Superior temporal gyrus (tissue), 1 donor: ENCODE results near the gene DENND10.
"Not testable (repeated sequence)": the region's sequence is repeated elsewhere in the genome, so short reads cannot be mapped to it uniquely, and the experiment has no call there.

ENCODE experiments used
- DNase-seq: peaks from one replicate; pipeline ENCODE4 v3.0.0-alpha.2; 2016; ENCODE audit errors: extremely low spot score

Gene DENND10

DNA sequence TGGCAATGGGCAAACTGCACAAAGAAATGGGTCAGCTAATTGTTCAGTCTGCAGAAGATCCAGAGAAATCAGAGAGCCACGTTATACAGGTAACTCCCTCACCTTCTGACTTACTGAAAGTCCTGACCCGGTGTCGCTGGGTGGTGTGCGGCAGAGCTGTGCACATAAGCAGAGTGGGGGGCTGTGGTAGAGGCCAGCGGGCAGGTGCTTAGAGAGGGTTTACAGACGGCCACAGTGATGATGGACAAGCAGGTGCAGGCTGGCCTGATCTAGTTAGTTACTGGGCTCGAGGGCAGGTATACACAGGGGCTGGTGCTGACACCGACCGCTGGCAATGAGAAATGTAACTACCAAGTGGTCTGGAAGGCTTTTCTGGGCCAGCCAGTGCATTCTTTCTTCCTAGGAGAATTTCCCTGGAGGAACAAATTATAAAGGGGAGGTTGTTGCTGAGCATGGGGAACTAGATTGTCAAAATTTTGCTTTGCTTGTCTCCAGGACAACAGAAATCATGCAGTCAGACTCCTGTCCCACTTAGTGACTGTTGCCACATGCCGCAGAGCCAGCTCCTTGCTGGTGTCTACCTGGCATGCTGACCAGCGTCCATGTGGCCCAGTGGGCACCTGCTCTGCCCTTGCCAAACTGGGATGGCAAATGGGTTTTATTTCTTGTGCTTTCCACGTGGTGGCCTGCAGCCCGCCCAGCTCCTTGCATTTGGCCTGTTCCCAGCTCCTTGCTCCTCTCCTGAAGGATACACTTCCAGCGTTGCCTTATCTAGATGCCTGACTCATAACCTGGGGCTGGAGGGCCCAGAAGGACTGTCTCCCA is 28.8 kb downstream of the DENND10 start:
- peak; percentile 50 for DNase-seq

DNA sequence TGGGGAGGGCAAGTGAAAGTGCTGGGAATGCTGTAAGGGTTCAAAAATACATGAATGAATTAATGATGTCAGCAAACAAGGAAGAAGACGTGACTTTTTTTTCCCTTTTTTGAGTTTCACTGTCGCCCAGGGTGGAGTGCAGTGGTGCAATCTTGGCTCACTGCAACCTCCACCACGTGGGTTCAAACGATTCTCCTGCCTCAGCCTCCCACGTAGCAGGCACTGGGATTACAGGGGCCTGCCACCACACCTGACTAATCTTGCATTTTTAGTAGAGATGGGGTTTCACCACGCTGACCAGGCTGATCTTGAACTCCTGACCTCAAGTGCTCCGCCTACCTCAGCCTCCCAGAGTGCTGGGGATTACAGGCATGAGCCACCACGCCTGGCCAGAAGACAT is 30.0 kb downstream of the DENND10 start:
- DNase-seq: no peak

- no peak for DNase-seq
Observed at GRCh38 chr10:119135513-119135881, 31.6 kb downstream of the DENND10 start.

DNA sequence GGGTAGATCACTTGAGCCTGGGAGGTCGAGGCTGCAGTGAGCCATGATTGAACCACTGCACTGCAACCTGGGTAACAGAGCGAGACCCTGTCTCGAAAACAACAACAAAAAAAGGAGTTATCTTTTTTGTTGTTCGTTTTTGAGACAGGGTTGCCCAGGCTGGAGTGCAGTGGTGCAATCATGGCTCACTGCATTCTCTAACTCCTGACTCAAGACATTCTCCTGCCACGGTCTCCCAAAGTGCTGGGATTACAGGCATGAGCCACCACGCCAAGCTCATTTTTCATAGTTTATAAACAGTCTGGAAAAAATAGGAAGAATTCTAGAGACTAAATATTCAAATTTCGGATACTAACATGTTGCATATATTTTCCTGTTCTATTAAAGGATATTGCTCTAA is 32.2 kb downstream of the DENND10 start:
- peak; percentile 24 for DNase-seq

GRCh38 chr10:119137878-119138277 is 34.0 kb downstream of the DENND10 start:
- not testable (repeated sequence) for DNase-seq

GRCh38 chr10:119138346-119139306 is 34.7 kb downstream of the DENND10 start:
- no peak for DNase-seq

- DNase-seq: no peak
Observed at GRCh38 chr10:119139464-119140067, 35.7 kb downstream of the DENND10 start.

- no peak for DNase-seq
Observed at GRCh38 chr10:119140603-119141245, 36.8 kb downstream of the DENND10 start.

- no peak for DNase-seq
Observed at GRCh38 chr10:119143657-119144056, 39.7 kb downstream of the DENND10 start.

DNA sequence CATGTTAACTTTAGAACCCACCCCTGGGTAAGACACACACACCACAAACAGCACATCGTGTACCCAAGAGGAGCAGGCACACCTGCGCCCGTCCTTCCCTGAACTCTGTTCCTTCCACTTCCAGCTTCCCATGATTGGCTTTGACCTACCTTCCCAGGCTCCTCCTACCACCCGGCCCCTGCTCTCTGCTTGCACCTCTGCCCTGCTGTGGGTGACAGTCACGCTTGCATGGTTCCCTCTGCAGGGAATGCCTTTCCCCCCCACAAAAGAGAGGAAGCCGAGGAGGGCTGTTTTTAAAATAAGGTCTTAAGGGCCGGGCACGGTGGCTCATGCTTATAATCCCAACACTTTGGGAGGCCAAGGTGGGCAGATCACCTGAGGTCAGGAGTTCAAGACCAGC is 45.2 kb downstream of the DENND10 start:
- DNase-seq: no peak

DNA sequence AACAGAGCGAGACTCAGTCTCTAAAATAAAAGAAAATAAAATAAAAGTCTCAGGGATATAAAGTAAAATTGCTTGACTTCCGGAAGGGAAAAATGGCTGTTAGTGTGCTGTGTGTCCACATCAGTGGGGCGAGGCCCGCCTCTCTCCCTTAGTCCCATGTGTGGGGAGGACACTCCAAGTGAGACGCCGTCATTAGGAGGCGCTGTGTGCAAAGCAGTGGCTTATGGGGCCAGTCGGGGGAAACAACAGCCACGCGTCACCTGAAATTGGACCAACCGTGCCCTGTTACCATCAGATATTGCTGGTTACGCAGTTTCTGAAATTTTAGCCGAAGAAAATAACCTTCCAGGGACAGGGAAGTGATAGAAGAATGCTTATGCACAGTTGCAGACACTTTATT is 45.8 kb downstream of the DENND10 start:
- no peak for DNase-seq

GRCh38 chr10:119151601-119152000 is 47.7 kb downstream of the DENND10 start:
- DNase-seq: not testable (repeated sequence)

- DNase-seq: no peak
Observed at GRCh38 chr10:119153041-119153440, 49.1 kb downstream of the DENND10 start.

DNA sequence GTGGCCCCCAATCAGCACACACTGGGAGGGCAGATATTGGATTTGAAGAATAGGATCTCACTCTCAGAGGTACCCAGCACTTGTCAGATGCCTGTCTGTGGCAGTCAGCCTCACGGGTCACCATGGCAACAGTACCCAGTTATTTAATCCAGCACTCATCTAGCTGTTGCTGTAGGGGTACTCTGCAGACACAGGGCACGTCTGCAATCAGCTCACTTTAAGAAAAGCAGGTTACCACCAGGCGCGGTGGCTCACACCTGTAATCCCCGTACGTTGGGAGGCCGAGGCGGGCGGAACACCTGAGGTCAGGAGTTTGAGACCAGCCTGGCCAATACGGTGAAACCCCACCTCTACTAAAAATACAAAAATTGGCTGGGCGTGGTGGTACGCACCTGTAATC is 49.7 kb downstream of the DENND10 start:
- DNase-seq: no peak

DNA sequence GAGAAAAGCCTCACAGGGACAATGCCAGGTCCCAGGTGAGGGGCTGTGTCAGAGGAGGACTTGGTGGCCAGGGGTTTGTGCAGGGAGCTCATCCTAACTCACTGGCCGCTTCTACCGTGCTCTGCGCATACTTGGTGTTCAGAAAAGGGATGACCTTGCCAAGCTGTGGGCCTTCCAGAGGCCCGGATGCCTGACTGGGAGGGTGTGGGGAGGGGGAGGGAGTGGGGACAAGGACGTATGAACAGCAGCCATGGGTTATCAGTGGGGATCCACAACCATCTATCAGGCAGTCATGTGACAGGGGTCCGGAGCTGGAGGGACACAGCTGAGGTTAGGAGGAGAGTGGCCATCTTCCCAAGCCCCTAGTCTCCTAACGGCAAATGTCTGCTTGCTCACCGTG is 55.4 kb downstream of the DENND10 start:
- no peak for DNase-seq

DNA sequence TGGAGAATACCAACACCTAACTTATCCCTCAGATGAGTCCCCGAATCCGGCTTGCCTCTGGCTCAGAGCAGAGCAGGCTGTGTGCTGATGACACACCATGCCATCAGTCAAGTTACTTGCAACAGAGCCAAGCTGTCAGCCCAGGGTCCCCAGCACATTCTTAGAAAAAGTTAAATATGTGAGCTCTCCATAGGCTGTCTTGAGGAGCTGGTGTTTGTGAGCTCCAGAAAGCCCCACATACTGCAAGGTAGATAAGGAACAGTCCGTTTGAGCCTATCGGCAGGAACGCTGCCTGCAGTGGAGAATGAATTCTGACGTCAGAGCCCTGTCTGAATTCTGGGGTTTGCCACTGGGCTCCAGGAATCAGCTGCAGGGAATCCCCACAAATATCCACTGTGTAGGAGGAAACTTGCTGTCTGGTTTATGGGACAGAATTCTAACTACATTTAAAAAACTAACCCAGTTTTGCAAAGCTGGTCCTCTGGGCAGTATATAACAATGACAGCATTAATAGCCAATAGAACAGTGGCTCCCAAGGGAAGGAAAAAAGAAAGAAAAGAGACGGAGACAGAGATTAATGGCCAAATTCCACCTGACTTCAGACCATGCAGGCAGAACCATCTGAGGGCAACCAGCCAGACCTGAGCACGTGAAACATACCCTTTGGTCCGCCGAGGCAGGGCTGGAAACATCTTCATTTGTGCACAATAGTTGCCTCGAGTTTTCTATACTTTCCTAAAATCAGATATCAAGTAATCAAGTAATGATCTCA is 58.0 kb downstream of the DENND10 start:
- peak; percentile 56 for DNase-seq

- DNase-seq: no peak
Observed at GRCh38 chr10:119162452-119163092, 58.7 kb downstream of the DENND10 start.

DNA sequence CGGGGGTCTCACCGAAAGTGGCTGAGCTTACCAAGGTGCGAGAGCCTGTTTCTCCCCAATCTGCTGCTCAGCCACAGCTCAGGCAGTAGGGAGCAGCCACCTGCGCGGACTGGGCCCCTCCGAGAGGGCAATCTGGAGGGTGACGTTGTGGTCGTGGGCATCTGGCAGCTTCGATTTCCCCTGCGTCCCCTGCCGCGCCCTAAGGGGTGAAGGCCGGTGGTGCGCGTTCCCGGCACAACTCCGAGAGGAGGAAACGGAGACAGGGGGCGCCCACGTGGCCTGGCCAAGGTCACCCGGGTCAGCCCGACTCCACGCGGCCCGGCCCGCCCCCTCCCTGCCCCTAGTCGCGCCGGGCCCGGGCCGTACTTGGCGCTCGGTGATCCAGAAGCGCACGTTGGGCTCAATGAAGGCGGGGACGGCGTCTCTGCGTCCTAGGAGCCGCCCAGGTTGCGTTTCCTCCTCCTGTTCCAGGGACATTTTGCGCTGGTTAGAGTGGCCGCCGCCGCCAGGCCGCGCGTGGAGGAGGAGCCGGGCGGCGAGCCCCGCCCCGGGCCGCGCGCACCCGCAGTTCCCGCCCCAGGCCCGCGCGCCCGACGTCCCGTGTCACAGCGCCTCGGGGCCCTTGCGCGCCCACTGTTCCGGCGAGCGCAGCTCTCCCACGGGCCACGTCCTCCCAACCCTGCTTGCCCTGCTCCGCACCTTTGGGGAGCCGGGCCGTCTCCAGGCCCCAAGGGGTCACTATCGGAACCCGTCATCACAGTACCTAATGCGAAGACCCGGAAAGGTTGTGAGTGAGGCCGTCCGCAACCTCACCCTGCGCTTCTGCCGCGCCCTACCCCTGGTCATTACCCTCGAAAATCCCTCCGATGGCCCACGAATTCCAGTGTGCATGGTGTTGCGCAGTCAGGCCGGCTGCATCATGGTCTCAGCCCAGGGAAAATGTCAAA is 61.5 kb downstream of the DENND10 start, which contains the start of gene SFXN4:
SFXN4 (minus strand) TSS at position 544 of the 947 bp plus-strand sequence; CDS start at position 477, 67 bp downstream.
- DNase-seq: peak; percentile 84

DNA sequence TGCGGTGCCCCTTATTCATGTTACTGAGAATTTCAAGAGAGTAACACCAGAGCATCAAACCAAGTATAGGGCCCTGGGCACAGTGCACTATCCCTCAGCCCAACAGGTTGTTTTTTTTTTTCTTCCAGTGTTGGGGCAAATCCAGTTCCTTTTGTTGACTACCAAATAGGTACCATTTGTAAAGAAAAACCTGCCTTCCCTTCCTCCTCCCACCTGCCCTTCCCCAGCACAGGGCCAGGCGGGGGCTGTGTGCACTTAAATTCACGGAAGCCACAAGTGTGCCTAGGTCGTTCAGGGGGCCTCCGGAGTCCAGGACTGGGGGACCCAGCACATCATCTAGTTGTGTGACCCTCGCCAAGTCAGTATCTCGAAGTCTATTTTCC is 62.2 kb downstream of the DENND10 start:
- no peak for DNase-seq
